Activated CD8-positive, alpha-beta memory T cell treated with anti-CD3 and anti-CD28 coated beads, Interleukin-2, amount 50 U/mL, for 1 hour (primary cell): ENCODE results near the gene PXMP4.
"Not testable (repeated sequence)": the region's sequence is repeated elsewhere in the genome, so short reads cannot be mapped to it uniquely, and the experiment has no call there.

ENCODE experiments used
- DNase-seq: peaks from one replicate; pipeline ENCODE4 v3.0.0-alpha.2; 2020; ENCODE audit errors: extremely low read depth

The PXMP4 gene, protein sequence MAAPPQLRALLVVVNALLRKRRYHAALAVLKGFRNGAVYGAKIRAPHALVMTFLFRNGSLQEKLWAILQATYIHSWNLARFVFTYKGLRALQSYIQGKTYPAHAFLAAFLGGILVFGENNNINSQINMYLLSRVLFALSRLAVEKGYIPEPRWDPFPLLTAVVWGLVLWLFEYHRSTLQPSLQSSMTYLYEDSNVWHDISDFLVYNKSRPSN

DNA sequence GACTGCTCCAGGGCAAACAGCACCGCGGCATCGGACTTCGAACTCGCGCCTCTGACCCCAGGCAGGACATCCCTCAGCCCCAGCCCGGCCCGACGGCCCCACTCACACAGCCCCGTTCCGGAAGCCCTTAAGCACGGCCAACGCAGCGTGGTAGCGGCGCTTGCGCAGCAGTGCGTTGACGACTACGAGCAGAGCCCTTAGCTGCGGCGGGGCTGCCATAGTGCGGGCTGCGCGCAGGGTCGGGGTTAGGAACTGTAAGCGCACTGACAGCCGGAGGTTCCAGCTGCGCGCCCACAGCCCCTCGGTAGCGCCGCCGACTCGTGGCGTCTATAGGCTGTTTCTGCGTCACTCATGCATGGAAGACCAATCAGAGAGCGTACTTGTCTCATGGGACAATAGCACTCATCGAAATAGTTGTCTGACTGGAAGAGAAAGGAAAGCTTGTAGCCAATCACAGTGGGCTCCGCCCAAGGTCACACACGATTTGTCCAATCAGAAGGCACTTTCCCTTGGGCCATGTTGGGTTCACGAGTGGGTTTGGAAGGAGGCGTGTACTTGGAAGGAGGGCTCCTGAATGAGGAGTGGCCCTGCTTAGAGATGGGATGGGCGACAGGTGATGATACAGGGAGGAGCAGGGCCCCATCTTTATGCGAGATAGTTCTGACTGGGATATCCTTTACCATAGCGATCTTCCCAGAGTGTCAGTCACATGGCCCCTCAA, at the start of gene PXMP4:
PXMP4 (minus strand) TSS at position 322 of the 721 bp plus-strand sequence; CDS start at position 219, 103 bp downstream.
- peak; percentile 70 for DNase-seq

DNA sequence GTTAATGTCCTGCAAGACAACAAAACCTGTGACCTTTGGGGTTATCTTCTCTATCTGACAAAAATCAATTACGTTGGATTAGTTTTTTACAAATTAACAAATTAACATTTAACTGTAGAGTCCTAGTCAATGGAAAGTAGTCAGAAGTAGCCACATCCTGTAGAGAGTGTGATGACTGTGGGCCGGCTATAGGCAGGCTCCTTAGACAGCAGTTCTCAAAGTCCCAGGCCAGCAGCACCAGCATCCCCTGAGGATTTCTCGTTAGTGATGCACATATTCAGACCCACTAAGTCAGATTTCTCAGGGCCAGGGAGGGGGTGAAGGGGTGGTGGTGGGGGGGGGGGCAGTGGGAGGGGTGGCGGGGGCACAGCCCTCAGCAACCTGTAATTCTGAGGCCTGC, 48.9 kb upstream of the PXMP4 start:
- DNase-seq: no peak

DNA sequence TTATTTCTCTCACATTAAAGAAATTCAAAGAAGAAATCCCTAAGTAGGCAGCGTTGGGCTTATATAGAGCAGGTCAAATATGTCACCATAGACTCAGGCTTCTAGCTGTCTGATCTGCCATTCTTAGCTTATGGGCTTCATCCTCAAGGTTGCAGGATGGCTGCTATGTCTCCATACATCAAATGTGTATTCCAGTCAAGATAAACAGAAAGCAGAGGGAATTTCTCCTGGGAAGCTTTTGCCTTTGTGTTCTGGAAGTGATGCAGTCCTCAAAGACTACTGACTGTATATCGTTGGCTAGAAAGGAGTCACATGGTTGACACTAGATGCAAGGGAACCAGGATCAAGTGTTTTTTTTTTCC, 47.6 kb upstream of the PXMP4 start:
- DNase-seq: no peak

DNA sequence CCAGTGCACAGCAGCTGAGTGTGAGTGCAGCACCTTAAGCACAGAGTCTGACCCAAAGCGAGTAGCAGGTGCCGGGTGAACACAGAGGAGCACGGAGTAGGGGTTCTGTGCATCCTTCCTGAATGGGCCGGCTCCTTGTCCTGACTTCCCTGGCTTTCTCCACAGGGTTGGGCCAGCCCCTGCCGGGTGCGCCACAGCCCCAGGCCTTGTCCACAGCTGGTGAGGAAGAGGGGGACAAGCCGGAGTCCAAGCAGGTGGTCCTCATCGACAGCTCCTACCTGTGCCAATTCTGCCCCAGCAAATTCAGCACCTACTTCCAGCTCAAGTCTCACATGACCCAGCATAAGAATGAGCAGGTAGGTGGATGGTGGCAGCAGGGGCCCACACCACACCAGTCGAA, 46.6 kb upstream of the PXMP4 start:
- no peak for DNase-seq

DNA sequence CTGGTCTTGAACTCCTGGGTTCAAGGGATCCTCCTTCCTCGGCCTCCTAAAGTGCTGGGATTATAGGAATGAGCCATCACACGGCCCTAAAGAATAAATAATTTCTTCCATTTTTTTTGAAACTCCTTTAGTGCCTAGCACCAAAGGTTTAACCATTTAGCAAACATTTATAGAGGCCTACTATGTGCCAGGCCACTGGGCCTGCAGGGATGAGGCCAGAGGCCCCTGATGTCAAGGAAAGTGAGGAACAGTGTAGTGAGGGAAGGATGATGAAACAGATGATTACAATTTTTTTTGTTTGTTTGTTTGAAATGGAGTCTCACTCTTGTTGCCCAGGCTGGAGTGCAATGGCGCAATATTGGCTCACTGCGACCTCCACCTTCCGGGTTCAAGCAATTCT, 45.5 kb upstream of the PXMP4 start:
- DNase-seq: no peak

DNA sequence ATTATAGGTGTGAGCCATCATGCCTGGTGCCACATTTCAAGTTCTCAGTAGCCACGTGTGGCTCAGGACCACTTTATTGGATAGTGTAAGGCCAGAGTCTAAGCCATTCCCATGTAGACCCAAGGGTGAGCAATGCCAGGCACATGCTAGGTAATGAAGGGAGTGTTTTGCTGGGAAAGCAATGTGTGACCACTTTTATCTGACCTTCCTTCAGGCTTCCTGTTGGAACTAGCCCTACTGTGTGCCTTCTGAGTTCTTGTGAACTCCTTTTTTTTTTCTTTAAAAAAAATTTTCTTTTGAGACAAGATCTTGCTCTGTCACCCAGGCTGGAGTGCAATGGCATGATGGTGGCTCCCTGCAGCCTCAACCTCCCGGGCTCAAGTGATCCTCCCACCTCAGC, 45.0 kb upstream of the PXMP4 start:
- DNase-seq: no peak

DNA sequence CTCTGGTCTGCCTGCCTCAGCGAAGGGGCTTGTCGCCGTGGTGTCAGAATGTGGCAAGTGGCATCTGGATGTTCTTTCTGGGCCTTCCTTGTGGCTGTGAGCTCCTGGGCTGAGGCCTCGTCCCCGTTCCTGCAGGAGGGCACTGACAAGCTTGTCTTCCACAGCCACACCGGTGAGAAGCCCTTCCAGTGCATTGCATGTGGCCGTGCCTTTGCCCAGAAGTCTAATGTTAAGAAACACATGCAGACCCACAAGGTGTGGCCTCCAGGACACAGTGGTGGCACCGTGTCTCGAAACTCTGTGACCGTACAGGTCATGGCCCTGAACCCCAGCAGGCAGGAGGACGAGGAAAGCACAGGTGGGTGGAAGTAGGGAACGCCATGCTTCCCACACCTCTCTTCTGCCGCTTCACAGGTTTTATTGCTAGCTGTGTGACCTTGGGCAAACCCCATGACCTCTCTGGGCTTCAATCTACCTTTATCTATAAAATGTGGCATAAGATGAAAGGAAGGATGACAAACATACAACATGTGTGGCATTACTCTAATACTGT, 41.7 kb upstream of the PXMP4 start:
- DNase-seq: no peak

DNA sequence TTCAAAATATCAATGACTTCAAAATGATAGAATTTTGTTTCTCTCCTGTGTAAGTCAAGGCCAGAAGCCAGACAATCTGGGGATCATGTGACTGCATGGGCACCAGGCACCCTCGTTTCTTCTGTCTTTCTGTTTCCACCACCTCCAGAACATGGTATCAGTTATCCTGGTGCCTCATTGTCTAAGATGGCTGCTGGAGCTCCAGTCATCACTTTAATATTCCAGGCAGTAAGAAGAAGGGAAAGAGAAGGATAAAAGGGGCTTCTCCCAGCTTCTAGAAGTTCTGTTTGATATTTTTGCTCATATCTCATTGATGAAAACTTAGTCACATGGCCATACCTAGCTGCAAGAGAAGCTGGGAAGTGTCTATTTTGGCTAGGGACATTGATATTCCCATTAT, 37.3 kb upstream of the PXMP4 start:
- no peak for DNase-seq

DNA sequence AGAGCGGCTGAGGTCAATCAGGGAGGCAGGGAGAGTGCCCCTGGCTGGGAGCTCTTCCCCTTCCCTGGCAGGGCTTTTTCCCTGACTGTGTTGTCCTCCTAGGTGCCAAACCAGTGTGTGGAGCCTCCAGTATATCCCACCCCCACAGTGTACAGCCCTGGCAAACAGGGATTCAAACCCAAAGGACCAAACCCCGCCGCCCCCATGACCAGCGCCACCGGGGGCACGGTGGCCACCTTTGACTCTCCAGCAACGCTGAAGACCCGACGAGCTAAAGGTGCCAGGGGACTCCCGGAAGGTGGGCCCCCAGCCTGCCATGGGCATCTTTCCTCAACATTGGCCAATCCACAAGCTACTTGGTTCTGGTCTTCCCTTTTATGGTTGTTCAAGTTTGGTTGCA, 36.9 kb upstream of the PXMP4 start:
- DNase-seq: no peak

DNA sequence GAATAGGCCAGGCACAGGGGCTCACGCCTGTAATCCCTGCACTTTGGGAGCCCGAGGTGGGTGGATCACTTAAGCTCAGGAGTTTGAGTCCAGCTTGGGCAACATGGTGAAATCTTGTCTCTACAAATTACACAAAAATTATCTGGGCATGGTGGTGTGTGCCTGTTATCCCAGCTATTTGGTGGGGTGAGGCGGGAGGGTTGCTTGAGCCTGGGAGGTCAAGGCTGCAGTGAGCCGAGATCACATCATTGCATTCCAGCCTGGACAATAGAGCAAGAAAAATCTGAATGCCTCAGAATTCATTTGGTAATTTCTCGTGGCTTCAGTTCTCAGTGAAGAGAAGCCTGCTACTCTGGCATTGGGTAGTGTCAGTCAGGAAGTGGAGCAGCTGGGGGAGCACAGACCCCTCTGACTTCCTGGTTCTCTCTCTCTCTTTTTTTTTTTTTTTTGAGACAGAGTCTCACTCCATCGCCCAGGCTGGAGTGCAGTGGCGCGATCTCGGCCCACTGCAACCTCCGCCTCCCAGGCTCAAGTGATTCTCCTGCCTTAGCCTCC, 35.9 kb upstream of the PXMP4 start:
- not testable (repeated sequence) for DNase-seq

DNA sequence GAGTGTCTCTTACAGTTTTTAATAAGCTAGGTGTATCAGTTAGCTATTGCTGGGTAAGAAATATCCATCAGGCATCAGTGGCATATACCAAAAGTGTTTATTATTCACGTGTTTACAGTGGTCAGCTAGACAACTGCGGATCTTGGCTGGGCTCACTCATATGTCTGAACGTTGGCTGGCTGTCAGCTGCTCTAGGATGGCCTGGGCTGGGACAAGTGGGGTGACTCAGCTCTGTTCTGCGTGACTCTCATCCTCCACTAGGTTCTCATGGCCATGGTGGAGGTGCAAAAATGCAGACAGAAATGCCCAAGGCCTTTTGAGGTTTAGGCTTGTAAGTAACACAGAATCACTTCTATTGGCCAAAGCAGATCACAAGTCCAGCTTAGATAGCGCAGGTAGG, 33.7 kb upstream of the PXMP4 start:
- DNase-seq: no peak

DNA sequence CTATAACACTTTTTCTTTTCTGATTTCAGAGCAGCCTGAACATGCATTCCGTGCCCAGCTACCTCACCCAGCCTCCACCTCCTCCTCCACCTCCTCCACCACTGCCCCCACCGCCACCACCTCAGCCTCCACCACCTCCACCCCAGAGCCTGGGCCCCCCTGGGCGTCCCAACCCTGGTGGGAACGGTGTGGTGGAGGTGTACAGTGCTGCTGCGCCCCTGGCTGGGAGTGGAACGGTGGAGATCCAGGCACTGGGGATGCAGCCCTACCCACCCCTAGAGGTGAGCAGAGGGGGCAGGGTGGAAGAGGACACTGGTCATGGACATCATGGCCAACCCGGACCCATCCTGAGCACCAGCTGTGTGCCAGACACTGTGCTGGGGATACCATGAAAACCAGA, 33.0 kb upstream of the PXMP4 start:
- no peak for DNase-seq

DNA sequence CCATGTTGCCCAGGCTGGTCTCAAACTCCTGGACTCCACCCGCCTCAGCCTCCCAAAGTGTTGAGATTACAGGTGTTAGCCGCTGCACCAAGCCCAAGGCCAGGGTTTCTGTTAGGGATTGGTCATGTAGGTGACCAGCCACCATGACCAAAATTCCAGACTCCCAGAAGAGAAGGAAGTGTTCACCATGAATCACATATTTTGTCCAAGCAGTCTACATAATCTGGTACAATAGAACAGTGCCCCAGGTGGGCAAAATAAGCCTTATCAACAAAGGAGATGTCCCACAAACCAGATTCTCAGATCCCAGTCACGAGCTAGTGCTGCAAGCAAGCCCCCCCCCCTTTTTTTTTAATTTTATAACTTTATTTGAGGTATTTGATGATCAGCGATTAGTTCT, 31.7 kb upstream of the PXMP4 start:
- DNase-seq: no peak

DNA sequence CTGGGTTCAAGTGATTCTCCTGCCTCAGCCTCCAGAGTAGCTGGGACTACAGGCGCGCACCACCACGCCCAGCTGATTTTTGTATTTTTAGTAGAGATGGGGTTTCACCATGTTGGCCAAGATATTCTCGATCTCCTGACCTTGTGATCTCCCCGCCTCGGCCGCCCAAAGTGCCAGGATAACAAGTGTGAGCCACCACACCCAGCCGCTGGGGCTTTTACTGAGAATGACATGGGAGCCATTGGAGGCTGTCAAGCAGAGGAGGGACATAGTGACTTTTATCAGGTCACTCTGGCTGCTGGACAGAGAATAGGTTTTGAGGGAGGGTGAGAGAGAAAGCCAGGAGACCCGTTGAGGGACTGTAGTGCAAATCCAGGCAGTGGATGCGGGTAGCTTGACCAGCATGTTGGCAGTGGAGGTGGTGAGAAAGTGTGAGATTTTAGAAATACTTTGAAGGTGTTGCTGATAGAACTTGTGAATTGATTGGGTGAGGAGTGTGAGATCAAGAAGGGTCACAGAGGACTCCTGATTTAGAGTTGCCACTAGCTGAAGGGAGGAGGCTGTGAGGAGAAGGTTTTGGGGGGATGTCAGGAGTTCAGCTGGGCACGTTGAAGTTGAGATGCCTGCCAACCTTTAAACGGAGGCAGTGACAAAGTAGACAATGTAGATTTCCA, 26.4 kb upstream of the PXMP4 start:
- DNase-seq: no peak

DNA sequence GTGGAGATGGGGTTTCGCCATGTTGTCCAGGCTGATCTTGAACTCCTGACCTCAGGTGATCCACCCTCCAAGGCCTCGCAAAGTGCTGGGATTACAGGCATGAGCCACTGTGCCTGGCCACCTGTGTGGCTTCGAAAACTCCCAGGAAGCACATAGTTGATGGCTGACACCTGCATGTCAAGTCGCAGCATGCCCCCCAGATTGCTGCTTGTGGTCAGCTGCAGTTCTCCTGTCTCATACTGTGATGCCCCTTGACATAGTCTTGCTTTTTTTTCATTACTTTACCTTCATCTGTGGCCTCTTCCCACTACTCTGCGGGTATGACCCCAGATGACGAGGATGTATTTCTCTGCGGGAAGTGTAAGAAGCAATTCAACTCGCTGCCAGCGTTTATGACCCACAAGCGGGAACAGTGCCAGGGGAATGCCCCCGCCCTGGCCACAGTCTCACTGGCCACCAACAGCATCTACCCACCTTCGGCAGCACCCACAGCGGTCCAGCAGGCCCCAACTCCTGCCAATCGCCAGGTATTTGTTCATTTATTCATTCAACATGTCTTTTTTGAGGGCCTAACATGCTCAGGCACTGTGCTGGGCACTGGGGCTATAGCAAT, 24.8 kb upstream of the PXMP4 start:
- DNase-seq: no peak

DNA sequence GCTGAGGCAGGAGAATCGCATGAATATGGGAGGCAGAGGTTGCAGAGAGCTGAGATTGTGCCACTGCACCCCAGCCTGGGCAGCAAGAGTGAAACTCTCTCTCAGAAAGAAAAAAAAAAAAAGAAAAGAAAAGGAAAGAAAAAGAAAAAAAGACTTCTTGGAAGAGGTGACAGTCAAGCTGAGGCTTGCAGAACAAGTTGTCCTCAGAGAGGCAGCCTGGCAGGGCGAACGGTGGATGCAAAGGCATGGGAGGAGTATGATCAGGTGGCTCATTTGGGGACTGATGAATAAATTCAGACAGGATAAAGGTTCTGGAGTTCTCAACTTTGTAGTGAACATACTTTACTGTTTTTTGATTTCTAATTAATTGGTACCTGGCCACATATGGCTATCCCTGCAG, 24.1 kb upstream of the PXMP4 start:
- DNase-seq: no peak

DNA sequence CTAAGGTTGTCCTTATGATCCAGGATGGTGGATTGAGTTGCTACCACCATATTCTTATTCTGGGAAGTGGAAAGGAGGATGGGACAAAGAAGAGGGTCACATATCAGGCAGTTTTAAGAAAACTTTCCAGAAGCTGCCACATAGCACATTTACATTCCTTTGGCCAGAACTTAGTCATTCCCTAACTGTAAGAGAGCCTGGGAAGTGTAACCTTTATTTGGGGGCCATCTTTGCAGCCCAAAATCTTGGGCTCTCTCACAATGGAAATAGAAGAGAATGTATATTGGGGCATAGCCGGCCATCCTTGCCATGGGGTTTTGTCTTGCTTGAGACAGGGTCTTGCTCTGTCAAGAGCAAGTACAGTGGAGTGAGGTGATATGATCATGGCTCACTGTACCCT, 20.1 kb upstream of the PXMP4 start:
- DNase-seq: no peak

DNA sequence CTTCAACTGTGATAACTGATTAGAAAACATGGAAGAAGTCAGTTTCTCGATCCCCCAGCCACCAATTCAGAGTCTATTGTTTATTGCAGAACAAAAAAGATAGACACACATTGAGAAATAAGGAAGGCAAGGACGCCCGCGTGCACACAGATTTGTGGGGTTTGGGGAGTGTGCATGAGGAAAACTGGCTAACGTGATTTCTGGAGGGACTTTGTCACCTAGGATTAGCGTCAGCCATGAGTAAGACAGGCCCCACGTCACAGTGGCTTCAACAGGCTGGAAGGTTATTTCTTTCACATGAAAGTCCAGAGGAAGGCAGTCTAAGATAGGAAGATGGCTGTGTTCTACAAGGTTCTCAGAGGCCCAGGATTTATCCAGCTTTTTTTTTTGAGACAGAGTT, 19.4 kb upstream of the PXMP4 start:
- DNase-seq: no peak

DNA sequence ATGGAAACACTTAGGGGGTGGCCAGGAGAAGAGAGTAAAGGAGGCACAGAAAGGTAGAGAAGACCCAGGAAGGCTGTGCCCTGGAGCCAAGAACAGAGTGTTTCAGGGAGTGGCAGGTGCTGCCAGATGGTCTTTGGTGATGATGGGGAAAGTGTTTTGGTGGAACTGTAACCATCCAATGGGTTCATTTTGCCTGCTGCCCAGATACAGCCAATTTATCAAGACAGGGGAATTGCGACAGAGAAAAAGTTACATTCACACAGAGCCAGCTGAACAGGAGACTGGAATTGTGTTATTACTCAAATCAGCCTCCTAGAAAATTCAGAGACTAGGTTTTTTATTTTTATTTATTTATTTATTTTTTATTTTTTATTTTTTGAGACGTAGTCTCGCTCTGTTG, 16.9 kb upstream of the PXMP4 start:
- no peak for DNase-seq

DNA sequence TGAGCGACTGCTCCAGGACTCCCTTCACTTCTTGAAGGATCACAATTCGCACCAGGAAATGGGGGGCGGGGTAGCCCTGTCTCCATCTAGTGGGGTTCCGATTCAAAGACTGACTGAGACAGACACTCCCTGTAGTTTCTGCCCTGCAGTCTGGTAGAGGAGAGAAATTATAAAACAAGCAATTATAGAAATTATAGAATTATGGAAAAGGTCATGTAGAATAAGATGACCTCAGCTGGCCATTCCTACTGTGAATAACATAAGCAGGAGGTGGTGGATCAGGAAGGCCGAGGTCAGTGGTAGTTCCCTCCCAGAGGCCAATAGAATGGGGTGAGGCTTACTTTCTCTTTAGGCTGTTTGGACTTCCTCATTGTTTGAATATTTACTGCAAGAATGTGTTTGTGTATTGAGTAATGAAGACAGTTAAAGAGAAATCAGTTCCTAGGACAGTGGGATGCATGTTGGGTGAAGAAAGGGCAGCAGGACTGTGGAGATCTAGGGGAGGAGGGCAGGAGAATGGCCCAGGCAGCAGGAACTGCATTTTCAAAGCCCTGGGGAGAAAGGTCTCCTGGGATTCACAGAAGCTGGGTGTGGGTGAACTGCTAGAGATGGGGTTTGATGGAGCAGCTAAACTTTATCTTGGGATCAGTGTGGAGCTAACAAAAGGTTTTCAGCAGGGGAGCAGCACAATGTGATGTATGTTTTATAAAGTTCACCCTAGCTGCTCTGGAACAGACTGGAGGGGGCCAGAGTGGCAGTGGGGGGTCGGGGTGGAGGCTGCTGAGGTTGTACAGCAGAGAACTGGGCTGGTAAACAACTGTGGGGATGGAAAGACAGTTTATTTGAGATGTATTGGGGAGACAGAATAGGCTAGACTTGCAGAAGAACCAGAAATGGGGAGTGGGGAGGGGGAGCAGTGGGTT, 13.8 kb upstream of the PXMP4 start:
- DNase-seq: no peak
